Measurements from ENCODE around the gene MINK1. TPM values are rescaled to one million over a fixed set of nuclear protein-coding genes. Genes with fewer than 3 reads are reported as not detected.

The MINK1 gene
- total and polyA plus RNA-seq, 2 donors (not counting 1 experiment from before 2014, with no cell fraction given) = 109 to 160 TPM

GRCh38 chr17:4785311-4786105 lies 47.6 kb upstream of the MINK1 start:
- POLR2A ChIA-PET = no interaction called here
- peak overlapping the region; percentile 57 for H3K4me2 ChIP-seq (replicated peaks; ENCODE audit: low read depth, low read length, poor library complexity, severe bottlenecking)

More at GRCh38 chr17:4785311-4786105, 47.6 kb upstream of the MINK1 start:
- H3K4me1 ChIP-seq (ENCODE audit: control insufficient read depth in 2 of 2, insufficient read depth in 2 of 2, low read length in 2 of 2) = peaks cover 25 to 30% of the 10 kb centered on the region in 2 donors
- CTCF ChIA-PET = interaction anchor here (1.0 kb wide), 1 partner anchor 27 kb away, joined by 3 read pairs; no protein-coding TSS in a partner anchor
- Mint-ChIP-seq H3K4me1 (peaks cover 25% of the 10 kb centered on the region), H3K4me3 (peak overlapping the region; percentile 59), H3K9me3 (ENCODE audit: insufficient read depth) (no peaks in the 10 kb centered on the region), H3K27ac (no peak overlapping the region), H3K27me3 (peaks cover 47% of the 10 kb centered on the region)
- ATAC-seq (ENCODE audit: low read depth) (no peak), DNase-seq (peak; percentile 52)
- TF ChIP-seq EZH2 (IDR thresholded peaks at IDR 0.05; ENCODE audit: borderline replicate concordance, insufficient read depth, low read depth, low read length, poor library complexity, severe bottlenecking) (no peak), CTCF (IDR thresholded peaks at IDR 0.05) (no peak)
- H2AFZ ChIP-seq (ENCODE audit: insufficient read depth, low read depth, low read length, poor library complexity, severe bottlenecking) = peak overlapping the region; percentile 42
- no peak overlapping the region for H3K27ac ChIP-seq (ENCODE audit: low read length in 2 of 2)
- no peak overlapping the region for H3K4me3 ChIP-seq (ENCODE audit: control extremely low read depth in 1 of 5, extremely low read depth in 1 of 5, insufficient read depth in 1 of 5, low read depth in 2 of 5, low read length in 4 of 5)
- 8% methylated on average over 50 of the region's 61 CpGs for WGBS (ENCODE audit: insufficient coverage)
- no peaks in the 10 kb centered on the region for H4K20me1 ChIP-seq (ENCODE audit: control insufficient read depth, insufficient read depth, low read length, poor library complexity, severe bottlenecking)
- no peaks in the 10 kb centered on the region for H3K36me3 ChIP-seq (replicated peaks in 1 of 2; ENCODE audit: control extremely low read depth in 1 of 2, control insufficient read depth in 1 of 2, extremely low read depth in 1 of 2, insufficient read depth in 2 of 2, low read length in 1 of 2)
- H3K9ac ChIP-seq (ENCODE audit: low read length) = no peak overlapping the region
- peaks cover 0 to 32% (median 0%) of the 10 kb centered on the region in 3 donors for H3K9me3 ChIP-seq (ENCODE audit: control extremely low read depth in 1 of 3, control insufficient read depth in 2 of 3, insufficient read depth in 1 of 3, low read length in 2 of 3)
- intact Hi-C loops (cut with micrococcal nuclease) = no loop called here
- no peaks in the 10 kb centered on the region for H3K79me2 ChIP-seq (ENCODE audit: control insufficient read depth, insufficient read depth, low read length)
- peaks cover 0 to 74% (median 45%) of the 10 kb centered on the region in 4 experiments for H3K27me3 ChIP-seq (replicated peaks in 1 of 4; ENCODE audit: control extremely low read depth in 1 of 4, control insufficient read depth in 3 of 4, insufficient read depth in 4 of 4, low read length in 3 of 4)
